IPS-11a (cell line): ENCODE measurements around the gene FLYWCH1.

Experiments
- H3K4me3 ChIP-seq: one replicate; pipeline ENCODE4 v1.5.1; 2013; ENCODE audit warnings: low read depth, low read length, control low read depth

Gene FLYWCH1

DNA sequence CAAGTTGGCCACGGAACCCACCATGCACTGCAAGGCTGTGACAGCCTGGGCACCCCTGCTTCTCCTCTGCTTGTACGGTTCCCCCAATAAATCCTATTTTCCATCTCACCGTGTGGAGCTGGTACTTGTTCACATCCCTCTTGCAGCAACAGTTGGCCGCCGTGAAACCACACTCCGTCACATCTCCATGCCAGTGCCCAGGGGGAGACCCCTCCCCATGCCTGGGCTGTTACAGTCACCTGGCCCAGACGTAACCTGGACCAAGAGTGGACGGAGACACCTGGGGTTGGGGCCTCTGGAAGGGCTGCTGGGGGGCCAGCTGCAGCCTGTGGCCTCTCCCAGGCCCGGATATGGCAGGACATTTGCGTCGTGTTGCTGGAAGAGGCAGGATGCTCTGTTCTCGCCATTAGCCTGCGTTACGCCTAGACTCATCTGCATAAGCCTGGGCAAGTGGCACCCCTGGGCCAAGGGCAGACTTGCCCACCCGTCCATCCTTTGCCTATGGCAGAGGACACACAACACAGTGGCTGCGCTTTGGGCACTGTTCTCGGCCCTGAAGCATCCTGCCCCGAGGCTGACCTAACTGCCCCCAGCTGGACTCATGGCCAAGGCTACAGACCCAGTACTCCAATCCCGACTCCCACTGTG, 38.1 kb downstream of the FLYWCH1 start:
- no peak overlapping the region for H3K4me3 ChIP-seq

DNA sequence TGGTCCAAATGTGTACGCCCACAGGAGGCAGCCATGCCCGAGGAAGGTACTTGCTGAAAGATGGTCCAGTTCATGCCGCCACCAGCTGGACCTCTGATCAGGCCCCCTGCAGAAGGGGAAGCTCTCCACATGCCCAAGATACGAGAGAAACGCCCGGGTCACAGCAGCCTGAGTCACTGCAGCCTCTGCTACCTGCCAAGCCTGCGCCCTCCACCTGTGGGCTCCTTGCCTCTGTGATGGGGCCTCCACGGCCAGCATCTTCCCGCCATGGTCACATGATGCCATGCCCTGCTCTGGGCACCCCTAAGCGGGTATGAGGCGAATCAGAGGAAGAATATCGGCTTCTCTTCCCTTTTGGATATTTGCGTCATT, 38.6 kb downstream of the FLYWCH1 start:
- H3K4me3 ChIP-seq, result no peak overlapping the region

DNA sequence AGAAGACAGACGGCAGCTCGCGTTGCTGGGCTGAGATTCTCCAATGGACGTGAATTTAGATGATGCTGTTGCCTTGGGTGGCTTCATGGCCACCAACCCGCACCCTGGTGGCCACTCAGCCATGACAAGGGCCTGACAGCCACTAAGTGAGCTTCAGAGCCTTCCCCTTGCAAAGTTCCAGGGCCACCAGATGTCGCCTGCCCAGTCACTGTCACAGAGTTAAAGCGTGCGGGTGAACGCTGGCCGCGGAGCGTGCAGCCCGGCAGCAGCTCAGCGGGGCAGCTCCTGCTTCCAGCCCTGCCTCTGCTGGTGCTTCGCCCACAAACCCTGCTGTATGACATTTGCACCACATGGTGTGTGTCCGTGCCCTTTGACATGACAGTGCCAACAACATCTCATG, 39.0 kb downstream of the FLYWCH1 start:
- H3K4me3 ChIP-seq, result no peak overlapping the region

DNA sequence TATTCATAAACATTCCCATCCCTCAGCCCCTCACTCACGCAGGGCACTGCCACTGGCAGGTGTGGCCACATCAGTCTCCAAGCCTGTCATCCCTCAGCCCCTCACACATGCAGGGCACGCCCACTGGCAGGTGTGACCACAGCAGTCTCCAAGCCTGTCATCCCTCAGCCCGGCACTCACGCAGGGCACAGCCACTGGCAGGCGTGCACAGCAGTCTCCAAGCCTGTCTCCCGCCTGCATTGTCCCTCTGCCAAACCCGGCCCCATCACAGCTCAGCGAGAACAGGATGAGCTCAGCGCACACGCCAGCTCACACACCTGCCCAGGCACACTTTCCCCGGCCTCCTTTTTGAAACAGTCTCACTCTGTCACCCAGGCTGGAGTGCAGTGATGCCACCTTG, 40.9 kb downstream of the FLYWCH1 start:
- no peak overlapping the region for H3K4me3 ChIP-seq

DNA sequence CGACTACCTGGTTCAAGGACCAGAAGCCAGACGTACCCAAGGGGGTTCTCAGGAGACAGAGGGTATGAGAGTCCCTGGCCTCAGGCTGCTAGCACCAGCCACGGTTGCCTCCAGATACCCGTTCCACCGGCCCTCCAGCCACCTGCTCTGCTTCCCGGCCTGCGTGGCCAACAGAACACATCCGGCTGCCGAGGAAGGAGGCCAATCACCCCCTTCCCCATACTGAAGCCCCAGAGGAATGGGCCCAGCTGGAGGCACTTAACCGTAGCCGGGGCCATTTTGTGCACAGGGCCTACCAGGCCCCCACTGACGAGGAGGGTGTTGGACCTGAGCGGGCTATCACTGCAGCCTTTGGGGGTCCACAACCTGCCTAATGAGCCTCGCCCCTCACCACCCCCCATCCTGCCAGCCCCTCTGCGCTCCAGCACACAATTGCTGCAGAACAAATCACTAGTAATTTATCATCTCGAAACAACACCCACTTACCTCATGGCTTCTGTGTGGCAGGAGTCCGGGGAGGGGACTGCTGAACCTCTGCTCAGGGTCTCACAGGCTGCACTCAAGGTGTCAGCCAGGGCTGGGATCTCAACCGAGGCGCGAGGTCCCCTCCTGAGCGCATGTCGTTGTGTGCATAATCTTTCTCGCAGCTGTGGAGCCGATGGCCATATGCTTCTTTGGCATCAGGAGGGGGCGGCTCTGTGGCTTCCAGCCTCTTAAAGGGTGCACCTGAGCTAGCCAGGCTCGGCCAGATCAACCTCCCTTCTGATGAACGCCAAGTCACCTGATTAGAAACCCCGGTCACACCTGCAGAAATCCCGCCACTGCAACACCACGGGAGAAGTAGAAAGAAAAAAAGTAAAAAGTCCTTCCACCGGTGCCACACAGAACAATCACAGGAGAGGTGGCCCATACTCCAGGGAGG, 42.2 kb downstream of the FLYWCH1 start:
- no peak overlapping the region for H3K4me3 ChIP-seq

DNA sequence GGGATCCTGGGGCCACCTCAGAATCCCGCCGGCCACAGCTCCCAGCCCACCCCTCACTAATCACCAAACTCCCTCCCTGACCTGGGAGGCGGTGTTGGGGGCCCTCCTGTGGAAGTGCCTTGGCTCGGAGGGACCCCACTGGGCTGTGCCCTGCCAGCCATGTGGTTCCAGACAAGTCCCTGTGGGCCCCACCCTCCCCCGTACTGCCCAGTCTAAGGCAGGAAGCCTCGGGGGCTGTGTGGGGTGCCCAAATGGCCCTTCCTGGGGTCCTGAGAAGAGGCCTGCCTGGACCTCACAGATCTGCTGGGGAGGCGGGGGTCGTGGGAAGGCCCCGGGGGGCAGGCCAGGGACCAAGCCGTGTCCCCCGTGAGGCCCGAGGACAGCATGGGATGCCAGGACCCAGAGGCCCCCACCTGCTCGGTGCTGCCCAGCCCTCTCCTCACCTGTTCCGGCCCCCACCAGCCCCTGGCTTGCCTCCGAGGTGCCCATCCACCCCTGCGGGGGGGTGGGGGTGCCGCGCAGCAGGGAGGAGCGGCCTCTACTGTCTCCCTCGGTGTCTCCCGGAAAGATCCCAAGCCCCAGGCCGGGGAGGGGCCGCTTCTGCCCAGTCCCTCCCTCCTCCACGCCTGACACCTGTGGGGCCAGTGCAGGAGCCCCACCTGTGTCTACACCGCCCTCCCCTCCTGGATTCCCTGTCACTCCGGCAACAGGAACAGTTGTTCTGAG, 43.1 kb downstream of the FLYWCH1 start:
- no peak overlapping the region for H3K4me3 ChIP-seq

DNA sequence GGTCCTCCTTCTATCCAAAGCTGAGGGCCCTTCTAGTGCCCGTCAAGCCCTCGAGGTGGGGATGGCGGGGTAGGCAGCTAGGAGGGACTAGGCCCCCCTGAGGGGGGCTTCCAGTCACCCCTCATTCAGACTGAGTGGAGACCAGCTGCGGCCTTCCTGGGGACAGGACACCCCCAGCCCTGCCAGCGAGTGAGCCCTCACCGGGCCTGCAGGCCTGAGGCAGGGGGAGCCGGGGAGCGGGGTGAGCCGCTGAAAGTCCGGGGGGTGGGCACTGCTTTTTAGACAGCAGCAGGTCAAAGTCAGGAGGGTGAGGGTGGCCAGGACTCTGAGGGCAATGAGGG, 43.7 kb downstream of the FLYWCH1 start:
- H3K4me3 ChIP-seq, result no peak overlapping the region

DNA sequence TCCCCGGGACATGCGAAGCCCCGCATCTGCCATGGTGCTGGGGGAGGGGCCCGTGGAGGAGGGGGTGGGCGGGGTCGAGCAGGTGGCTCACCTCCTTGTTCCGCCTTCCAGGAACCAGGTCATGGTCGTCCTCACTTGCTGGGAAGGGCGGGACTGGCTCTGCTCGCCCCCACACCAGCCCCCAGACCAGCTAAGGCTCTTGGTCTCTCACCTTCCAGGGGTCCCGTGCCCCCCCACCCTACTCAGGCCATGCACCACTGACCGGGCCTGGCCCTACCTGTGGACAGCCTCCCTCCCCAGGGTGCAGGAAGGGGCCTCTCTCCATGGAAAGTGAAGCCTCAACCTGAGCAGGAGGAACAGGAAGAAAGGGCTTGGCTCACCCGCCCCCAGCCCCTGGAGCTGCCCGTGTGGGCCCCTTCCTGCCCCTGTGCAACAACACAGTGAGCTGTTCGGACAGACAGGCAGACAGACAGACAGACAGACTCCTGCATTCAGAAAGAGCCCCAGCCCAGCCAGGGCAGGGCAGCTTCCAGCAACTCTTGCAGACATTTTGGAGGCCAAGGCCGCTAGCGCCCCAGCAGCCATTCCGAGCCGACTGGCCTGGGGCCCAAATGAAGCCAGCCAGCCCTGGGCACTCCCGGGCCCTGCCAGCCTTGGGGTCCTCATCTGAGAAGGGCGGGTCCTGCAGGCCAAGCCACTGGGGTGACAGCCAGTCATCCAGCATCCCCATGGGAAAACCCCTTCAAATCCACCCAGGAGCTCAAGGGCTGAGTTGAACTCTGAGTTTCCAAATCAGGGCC, 44.2 kb downstream of the FLYWCH1 start:
- H3K4me3 ChIP-seq, result no peak overlapping the region

DNA sequence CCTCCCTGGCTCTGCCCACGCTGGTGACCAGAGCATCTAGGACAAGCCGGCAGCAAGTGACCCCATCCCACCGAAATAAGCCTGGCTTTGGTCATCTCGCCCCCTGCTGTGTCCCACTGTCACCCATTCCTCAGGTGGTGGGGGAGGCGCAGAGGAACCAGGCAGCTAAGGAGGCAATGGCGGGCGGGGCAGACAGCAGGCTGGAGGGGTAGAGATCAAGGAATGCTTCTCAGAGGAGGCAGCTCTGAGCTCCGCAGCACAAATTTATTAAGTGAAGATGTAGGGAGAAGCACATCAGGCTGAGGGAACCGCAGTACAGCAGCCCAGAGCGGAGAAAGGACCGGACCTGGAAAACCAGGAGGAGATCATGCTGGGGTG, 44.8 kb downstream of the FLYWCH1 start:
- H3K4me3 ChIP-seq, result no peak overlapping the region

DNA sequence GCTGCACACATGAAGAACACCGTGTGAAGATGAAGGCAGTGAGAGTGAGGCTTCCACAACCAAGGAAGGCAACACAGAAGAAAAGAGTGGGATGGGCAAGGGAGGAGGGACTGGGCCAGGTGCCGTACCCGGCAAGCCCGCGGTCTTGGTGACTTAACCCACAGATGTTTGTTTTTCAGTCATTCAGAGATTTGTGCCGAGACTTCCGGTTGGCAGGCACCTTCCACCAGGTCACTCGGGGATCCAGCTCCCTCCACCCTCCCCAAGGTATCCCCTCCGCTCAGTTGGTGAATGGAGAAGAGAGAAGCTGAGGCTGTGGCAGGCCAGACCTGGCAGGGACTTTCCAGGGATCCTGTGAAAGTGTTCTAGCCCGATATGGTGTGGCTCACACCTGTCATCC, 47.5 kb downstream of the FLYWCH1 start:
- no peak overlapping the region for H3K4me3 ChIP-seq

DNA sequence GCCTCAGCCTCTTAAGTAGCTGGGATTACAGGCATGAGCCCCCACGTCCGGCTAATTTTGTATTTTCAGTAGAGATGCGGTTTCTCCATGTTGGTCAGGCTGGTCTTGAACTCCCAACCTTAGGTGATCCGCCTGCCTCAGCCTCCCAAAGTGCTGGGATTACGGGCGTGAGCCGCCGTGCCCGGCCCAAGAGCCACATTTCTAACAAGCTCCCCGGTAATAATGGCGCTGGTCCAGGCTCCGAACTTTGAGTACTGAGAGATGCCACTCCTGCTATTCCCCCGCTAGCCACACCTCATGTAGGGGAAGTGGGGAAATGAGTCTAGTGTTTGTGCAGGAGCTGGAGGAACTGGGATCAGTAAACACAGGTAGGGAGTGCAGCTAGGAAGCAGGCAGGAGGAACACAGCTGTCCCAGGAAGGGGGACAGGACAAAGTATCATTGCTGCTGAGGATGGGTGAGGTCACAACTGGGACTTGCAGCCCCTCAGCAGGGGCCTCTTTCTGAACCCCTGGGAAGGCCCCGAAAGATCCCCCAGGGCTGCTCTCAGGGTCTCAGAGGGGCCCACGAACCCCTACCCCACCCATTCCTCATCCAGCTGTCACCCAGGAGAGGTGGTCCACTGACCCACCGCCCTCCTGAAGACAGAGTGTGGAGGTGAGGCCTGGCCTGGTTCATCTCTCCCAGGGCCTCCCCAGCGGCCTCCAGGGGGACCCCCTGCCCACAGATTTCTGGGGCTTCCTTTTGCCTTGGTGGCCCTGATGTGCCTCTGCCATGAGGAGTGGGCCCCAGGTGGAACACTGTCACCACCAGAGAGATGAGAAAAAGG, 48.7 kb downstream of the FLYWCH1 start:
- H3K4me3 ChIP-seq, result no peak overlapping the region

DNA sequence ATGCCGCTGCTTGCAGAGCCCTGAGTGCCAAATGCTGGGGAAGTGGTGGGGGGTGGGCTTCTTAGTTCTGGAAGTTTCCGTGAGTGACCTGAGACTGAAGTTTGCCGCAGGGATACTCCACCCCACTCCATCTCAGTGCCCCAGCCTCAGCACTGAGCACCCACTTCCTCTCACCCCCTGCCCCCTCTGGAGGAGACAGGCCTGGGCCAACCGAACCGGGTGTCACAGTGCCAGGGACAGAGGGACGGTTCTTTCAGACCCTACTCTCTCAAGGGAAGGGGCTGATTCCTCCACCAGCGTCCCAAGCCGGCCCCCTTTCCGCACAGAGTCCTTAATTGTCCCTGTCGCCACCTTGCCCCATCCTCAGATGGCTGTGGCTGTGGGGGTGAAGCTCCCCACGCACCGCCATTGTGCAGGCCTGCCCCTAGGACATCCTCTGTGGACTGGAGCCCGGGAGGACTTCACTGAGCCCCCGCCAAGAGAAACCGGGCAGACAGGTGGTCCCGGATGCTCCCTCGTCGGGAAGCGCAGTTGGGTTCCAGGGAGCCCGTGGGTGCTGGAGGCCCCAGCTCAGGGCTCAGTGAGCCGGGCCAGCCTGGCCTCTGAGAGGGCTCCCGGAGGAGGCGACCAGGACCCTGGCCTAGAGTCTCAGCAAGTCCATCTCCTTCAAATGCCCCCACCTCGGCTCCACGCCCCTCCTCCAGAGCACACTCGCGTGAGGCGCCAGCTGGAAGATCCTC, 50.8 kb downstream of the FLYWCH1 start:
- no peak overlapping the region for H3K4me3 ChIP-seq

DNA sequence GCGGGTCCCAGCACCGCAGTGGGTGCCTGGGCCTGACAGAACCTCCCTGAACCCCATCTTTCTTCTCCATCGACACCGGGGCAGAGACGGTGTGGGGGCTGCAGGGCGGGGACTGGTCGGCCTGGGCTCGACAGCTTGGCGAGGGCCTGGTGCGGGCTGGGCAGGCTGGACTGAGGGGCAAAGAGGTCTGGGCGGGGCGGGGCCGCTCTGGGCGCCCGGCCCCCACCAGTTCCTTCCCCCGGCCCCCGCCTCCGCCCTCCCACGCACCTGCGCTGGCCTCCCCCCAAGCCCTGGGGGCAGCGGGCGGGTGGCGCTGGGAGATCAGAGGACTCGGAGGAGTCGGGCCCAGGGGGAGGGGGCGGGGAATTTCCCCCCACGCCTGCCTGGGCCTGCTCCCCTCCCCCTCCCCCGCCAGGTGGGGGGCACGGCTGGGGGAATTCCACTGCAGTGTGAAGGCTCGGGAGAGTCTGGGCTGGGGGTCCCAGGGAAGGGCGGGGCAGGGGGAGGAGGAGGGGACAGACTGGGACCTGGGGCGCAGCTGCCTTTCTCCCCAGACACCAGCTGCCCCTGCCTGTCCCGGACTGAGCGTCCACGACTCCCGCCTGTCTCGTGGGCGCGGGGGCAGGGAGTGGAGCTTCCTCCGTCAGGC, 51.5 kb downstream of the FLYWCH1 start:
- peak overlapping the region; percentile 67 for H3K4me3 ChIP-seq

DNA sequence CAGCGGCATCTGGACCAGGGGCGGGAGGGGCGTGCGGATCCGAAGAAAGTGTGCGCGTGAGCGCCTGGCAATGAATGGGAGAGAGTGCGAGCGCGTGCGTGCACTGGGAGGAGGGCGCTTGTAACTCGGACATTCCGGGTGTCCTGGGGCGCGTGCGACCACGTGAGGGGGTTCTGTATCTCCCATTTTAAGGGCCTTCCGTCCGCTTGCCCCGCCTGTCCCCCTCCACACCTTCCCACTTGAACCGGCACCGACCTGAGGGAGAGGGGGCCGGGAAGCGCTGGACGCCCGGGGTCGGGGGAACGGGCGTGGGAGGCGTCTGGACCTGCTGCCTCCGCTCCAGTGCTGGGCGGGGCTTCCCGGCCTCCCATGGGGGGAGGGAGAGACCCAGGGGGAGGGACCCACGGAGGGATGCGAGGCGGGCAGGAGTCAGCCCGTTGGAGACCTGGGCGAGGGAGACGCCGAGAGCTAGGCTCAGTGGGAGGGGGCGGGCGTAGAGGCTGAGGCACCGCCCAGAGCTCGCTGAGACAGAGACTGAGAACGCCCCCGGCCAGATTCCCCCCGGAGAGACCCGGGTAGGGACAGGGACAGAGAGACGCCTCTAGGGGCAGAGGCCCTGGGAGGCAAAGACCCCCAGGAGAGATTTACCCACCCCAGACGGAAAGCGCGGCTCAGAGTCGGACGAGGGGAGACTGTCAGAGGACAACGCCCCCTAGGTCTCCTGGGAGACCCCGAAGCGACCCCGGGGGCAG, 52.2 kb downstream of the FLYWCH1 start, which contains the start of gene KREMEN2:
Gene KREMEN2 (plus strand): TSS at position 553 of the 752 bp plus-strand sequence. CDS start 246 bp downstream, outside the sequence.
- peak within 1 kb of the TSS; percentile 67 for H3K4me3 ChIP-seq

DNA sequence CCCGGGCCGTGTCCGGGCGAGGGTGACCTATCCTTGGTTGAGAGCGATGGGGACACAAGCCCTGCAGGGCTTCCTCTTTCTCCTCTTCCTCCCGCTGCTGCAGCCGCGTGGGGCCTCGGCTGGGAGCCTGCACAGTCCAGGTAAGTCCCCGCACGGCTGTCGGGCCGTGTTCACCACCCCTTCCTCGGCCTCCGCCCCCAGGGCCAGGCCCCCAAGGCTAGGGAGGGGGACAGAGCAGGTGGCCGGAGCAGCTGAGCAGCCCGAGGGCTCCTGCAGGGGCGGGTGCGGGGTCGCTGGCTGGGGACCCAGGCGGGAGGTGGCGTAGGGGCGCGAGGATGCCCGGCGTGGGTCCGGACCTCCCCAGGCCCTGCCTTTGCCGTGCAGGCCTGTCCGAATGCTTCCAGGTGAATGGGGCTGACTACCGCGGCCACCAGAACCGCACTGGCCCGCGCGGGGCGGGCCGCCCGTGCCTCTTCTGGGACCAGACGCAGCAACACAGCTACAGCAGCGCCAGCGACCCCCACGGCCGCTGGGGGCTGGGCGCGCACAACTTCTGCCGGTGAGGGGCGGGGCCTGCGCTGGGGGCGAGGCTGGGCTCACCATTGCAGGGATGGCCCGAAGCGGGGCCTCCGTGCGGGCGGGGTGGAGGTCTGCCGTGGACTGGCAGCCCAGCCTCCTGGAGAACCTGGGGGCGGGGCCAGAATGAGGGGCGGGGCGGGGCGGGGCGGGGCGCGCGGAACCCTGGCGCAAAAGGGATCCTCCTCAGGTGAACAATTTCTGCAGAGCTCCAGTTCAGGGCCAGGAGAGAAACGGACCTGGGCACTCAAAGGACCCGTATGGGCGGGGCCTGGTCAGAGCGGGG, 53.0 kb downstream of the FLYWCH1 start:
- peak overlapping the region; percentile 67 for H3K4me3 ChIP-seq

DNA sequence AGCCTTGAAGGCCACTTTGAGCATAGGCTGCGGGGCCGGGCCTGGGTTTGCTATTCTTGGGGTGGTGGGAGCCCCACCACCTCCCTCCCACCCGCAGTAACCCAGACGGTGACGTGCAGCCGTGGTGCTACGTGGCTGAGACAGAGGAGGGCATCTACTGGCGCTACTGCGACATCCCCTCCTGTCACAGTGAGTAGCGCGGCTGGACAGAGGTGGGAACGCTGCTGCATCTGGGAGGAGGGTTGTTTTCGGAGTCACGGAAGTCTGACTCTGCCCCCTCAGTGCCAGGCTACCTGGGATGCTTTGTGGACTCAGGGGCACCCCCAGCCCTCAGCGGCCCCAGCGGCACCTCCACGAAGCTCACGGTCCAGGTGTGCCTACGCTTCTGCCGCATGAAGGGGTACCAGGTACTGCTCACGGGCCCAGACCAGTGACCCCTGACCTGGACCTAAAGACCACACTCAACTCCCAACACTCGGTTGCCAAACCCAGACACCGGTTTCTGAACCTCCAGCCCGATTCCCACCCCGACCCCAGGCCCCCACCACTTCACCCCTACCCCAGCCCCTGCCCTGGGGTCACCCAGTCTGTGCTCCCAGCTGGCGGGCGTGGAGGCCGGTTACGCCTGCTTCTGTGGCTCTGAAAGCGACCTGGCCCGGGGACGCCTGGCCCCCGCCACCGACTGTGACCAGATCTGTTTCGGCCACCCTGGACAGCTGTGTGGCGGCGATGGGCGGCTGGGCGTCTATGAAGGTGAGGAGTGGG, 54.5 kb downstream of the FLYWCH1 start:
- no peak overlapping the region for H3K4me3 ChIP-seq

DNA sequence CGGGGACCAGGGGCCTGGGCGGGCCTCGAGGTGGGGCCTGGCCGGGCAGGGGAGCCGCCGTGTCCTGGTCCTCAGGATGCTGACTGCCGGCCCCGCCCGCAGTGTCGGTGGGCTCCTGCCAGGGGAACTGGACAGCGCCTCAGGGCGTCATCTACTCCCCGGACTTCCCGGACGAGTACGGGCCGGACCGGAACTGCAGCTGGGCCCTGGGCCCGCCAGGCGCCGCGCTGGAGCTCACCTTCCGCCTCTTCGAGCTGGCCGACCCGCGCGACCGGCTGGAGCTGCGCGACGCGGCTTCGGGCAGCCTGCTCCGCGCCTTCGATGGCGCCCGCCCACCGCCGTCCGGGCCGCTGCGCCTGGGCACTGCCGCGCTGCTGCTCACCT, 55.1 kb downstream of the FLYWCH1 start:
- H3K4me3 ChIP-seq, result no peak overlapping the region
